Gastrocnemius medialis (tissue), 4 donors: Measurements from ENCODE around the gene ACOT7. TPM values are rescaled to one million over a fixed set of nuclear protein-coding genes. Genes with fewer than 3 reads are reported as not detected.

Experiments
- ATAC-seq, 2 donors: fragments of 150-250 bp; one replicate each; pipeline ENCODE4 v1.9.1; 2016
- DNase-seq, 2 donors: peaks; one replicate each; pipeline ENCODE4 v3.0.0-alpha.2; 2019
- H3K27ac ChIP-seq, 4 donors: fragments of 200-600 bp; sonication (generic); 1 replicate in 1 of 4; 2 replicates in 3 of 4; pipeline ENCODE4 v1.5.1; 2016 to 2018; ENCODE audit warnings: mild to moderate bottlenecking in 2 of 4, moderate library complexity in 1 of 4
- H3K27me3 ChIP-seq, 3 donors: fragments of 200-600 bp; sonication (generic) in 2 of 3; 1 replicate in 1 of 3; 2 replicates in 2 of 3; pipeline versions ENCODE4 v1.5.1 to v1.6.0; 2016 to 2019; ENCODE audit warnings: mild to moderate bottlenecking in 1 of 3, moderate library complexity in 1 of 3
- H3K36me3 ChIP-seq, 2 donors: fragments of 200-600 bp; sonication (generic) in 1 of 2; one replicate each; pipeline ENCODE4 v1.5.1; 2017 to 2018
- H3K4me1 ChIP-seq, 2 donors: fragments of 200-600 bp; sonication (generic) in 1 of 2; one replicate each; pipeline ENCODE4 v1.5.1; 2016 to 2017; ENCODE audit warnings: mild to moderate bottlenecking in 2 of 2
- H3K4me3 ChIP-seq, 4 donors: fragments of 200-600 bp; sonication (generic) in 3 of 4; 1 replicate in 1 of 4; 2 replicates in 3 of 4; pipeline ENCODE4 v1.5.1; 2016 to 2019; ENCODE audit warnings: mild to moderate bottlenecking in 2 of 4
- H3K9me3 ChIP-seq, 3 donors: fragments of 200-600 bp; sonication (generic) in 2 of 3; 1 replicate in 1 of 3; 2 replicates in 2 of 3; pipeline ENCODE4 v1.5.1; 2016 to 2019
- POLR2A ChIP-seq, 2 donors: fragments of 450-650 bp; IDR thresholded peaks; one replicate each; pipeline ENCODE4 v1.6.1; 2017; ENCODE audit warnings: antibody characterized with exemption in 2 of 2, mild to moderate bottlenecking in 2 of 2, moderate library complexity in 2 of 2
- in situ Hi-C, 4 donors: fragments of 200-750 bp; cut with MboI; loops; one replicate each; pipeline versions ENCODE4 v1.15.0 to v1.8.0; 2017; ENCODE audit warnings: low sequenced_read_pairs in 4 of 4
- intact Hi-C: fragments of 100-400 bp; cut with DNase I; formaldehyde crosslinking; loops from one replicate; pipeline ENCODE4 v1.15.1; 2023; ENCODE audit warnings: low total_unique reads
- total RNA-seq, 4 donors: library from RNA; depleted of rRNA; stranded (reverse); fragments of >200 nt; gene quantifications; one replicate each; pipeline versions ENCODE4 v1.1.0 to v1.2.3, GENCODE V29; 2016
- TF ChIP-seq, protein P1 (sequence below), 5 experiments: fragments of 450-650 bp in 3 of 5; fragments of 200-600 bp in 2 of 5; sonication (generic) in 2 of 5; IDR thresholded peaks in 4 of 5; conservative IDR thresholded peaks in 1 of 5; 1 replicate in 4 of 5; 2 replicates in 1 of 5; pipeline ENCODE4 v1.5.1; 2016 to 2019; ENCODE audit warnings: antibody characterized with exemption in 5 of 5, mild to moderate bottlenecking in 3 of 5, moderate library complexity in 3 of 5

Gene ACOT7
- total RNA-seq, 4 donors from 2014 or later, result 1.3 to 5.8 (median 3.2) TPM

DNA sequence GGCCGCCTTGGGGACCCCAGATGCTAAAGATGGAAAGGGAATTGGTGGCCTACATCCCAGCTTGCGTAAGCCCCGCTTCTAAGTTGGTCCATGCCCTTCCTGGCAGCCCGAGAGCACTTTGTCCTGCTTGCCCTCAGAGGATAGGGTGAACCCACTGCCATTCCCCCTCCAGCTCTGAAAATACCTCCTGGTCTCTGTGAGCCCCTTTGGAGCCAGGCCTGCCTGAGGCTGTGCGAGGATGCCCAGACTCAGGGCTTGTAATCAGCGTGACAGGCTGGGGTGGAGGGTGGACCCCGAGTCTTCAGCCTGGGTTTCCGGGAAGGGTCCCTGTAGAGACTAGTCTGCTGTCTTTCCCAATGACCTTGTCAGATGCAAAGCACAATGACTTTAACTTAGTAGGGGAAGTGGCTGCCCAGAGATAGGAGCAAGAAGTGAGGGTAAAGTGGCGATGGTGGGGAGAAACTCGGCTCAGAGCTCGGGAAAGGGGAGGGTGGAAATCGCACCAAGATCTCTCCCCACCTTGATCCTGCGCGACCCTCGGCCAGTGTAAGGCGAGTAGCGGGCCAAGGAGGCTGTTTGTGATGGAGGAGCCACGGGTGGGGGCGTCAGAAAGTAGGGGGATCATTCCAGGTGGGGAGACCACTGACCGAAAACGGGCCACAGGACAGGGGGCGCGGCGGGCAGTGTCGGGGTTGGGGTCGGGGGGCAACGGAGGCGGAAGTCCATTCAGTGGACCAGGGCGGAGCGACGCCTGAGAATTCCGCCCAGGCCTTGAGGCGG is 152.3 kb downstream of the ACOT7 start:
- in situ Hi-C loops (loop anchor here in 3 of 4 donors (10.0 to 25.0 kb wide), 3 partner anchors 104 to 171 kb away; partner anchors contain the start of genes ESPN (in 1 of the 3) and HES2 (in 1 of the 3)), intact Hi-C loops (no loop called here)
- Histone ChIP-seq H3K4me3 (no peak overlapping the region), H3K36me3 (no peaks in the 10 kb centered on the region), H3K27me3 (peaks cover 44 to 61% (median 56%) of the 10 kb centered on the region in 3 donors), H3K4me1 (peaks cover 3 to 8% of the 10 kb centered on the region in 2 donors), H3K9me3 (no peaks in the 10 kb centered on the region), H3K27ac (no peak overlapping the region)
- TF ChIP-seq POLR2A (IDR thresholded peaks at IDR 0.05), result no peak
- TF ChIP-seq, protein P1, sequence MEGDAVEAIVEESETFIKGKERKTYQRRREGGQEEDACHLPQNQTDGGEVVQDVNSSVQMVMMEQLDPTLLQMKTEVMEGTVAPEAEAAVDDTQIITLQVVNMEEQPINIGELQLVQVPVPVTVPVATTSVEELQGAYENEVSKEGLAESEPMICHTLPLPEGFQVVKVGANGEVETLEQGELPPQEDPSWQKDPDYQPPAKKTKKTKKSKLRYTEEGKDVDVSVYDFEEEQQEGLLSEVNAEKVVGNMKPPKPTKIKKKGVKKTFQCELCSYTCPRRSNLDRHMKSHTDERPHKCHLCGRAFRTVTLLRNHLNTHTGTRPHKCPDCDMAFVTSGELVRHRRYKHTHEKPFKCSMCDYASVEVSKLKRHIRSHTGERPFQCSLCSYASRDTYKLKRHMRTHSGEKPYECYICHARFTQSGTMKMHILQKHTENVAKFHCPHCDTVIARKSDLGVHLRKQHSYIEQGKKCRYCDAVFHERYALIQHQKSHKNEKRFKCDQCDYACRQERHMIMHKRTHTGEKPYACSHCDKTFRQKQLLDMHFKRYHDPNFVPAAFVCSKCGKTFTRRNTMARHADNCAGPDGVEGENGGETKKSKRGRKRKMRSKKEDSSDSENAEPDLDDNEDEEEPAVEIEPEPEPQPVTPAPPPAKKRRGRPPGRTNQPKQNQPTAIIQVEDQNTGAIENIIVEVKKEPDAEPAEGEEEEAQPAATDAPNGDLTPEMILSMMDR (IDR thresholded peaks at IDR 0.05 in 4 of 5, conservative IDR thresholded peaks at IDR 0.05 in 1 of 5), result no peak
- no peak for DNase-seq
- no peak for ATAC-seq

DNA sequence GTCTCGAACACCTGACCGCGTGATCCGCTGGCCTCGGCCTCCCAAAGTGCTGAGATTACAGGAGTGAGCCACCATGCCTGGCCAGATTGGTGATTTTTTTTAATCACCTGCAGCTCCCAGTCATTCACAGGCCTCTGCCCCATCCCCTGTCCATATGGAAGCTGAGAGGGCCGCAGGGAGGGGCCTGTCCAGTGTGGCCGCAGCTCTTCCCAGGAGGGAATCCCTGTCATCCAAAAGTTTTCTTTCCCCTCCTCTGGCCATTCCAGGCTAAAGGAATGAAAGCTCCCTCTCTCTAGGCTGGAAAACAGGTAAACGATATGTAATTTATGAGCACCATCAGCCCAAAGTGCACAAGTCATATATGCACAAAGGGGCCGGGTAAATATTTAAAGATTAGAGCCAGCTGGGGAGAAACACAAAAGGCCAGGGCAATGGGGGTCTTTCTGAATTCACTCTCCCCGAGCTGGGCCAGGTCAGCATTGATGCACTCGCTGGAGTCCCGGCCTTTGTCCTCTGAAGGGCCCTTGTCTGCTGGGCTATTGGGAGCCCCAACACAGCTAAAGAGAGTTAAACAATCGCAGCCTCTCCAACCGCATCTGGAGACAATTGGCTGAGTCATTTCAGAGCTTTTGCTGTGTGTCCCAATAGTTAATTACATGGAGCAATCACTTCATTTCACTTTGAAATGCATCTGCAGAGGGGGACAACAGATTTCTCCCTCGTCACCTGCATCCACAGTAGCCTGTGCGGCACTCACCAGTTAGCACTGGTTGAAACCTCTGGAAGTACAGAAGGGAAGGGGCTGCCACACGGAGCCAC is 153.4 kb downstream of the ACOT7 start:
- no peak for DNase-seq
- peaks cover 39 to 50% (median 44%) of the 10 kb centered on the region in 3 donors for H3K27me3 ChIP-seq
- H3K36me3 ChIP-seq, result no peaks in the 10 kb centered on the region
- no peak for ATAC-seq
- H3K9me3 ChIP-seq, result no peaks in the 10 kb centered on the region
- intact Hi-C loops (loop anchor here (5.0 kb wide), 1 partner anchor 312 kb away; the partner anchor contains the start of gene NOL9), in situ Hi-C loops (loop anchor here in 3 of 4 donors (10.0 to 25.0 kb wide), 3 partner anchors 105 to 172 kb away; partner anchors contain the start of genes ESPN (in 1 of the 3) and HES2 (in 1 of the 3))
- no peak overlapping the region for H3K27ac ChIP-seq
- peaks cover 3 to 9% of the 10 kb centered on the region in 2 donors for H3K4me1 ChIP-seq
- TF ChIP-seq, protein P1 (IDR thresholded peaks at IDR 0.05 in 4 of 5, conservative IDR thresholded peaks at IDR 0.05 in 1 of 5), result no peak
- TF ChIP-seq POLR2A (IDR thresholded peaks at IDR 0.05), result no peak
- H3K4me3 ChIP-seq, result no peak overlapping the region

DNA sequence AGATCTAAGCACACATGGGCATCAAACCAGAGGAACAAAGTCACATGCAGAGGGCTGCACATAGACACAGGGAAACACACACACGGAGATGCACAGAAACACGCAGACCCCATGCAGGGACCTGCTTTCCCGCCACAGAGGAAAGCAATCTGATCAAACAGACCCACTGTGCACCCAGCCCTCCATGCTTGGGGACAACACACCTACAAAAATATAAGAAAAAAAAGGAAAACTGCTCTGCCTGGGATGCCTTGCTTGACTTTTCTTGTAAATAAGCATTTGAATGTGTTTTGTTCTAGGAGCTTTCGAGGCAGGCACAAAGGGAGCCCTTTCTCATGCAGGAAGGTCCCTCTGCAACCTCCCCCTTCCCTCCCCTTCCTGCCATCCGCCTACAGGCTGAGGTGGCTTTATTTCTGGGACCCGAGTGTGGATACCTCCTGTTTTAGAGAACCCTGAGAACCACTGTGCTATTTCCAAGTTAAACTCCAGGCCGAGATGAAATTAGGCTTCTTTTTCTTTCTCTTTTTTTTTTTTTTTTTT is 154.3 kb downstream of the ACOT7 start:
- Histone ChIP-seq H3K27me3 (peaks cover 38 to 46% (median 39%) of the 10 kb centered on the region in 3 donors), H3K9me3 (no peaks in the 10 kb centered on the region), H3K27ac (no peak overlapping the region), H3K36me3 (no peaks in the 10 kb centered on the region), H3K4me1 (peaks cover 11 to 18% of the 10 kb centered on the region in 2 donors), H3K4me3 (no peak overlapping the region)
- TF ChIP-seq, protein P1 (IDR thresholded peaks at IDR 0.05 in 4 of 5, conservative IDR thresholded peaks at IDR 0.05 in 1 of 5), result no peak
- no peak for TF ChIP-seq POLR2A (IDR thresholded peaks at IDR 0.05)
- in situ Hi-C loops, result loop anchor here in 1 of 4 donors (25.0 kb wide), 1 partner anchor 173 kb away; the partner anchor contains the start of genes ESPN and HES2
- DNase-seq (no peak), ATAC-seq (no peak)
- intact Hi-C loops, result loop anchor here (5.0 kb wide), 1 partner anchor 313 kb away; the partner anchor contains the start of gene NOL9

DNA sequence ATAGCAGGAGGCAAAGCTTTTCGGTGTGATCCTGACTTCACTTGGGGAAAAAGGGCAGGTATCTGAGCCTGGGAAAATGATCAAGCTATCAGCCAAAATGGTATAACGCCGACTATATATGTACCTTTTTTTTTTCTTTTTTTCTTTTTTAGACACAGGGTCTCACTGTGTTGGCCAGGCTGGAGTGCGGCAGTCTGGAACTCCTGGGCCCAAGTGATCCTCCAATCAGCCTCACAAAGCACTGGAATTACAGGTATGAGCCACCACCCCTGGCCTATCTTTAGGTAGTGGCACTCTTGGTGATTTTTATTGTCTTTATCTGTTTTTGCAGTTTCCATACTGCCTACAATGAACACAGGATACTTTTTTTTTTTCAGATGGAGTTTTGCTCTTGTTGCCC is 156.5 kb downstream of the ACOT7 start:
- TF ChIP-seq POLR2A (IDR thresholded peaks at IDR 0.05), result no peak
- TF ChIP-seq, protein P1 (IDR thresholded peaks at IDR 0.05 in 4 of 5, conservative IDR thresholded peaks at IDR 0.05 in 1 of 5), result no peak

More for the DNA sequence above, 156.5 kb downstream of the ACOT7 start:
- Histone ChIP-seq H3K9me3 (no peaks in the 10 kb centered on the region), H3K4me1 (peaks cover 15 to 19% of the 10 kb centered on the region in 2 donors), H3K27ac (no peak overlapping the region), H3K4me3 (no peak overlapping the region), H3K36me3 (peaks cover 0 to 2% of the 10 kb centered on the region in 2 donors), H3K27me3 (peaks cover 18 to 24% (median 23%) of the 10 kb centered on the region in 3 donors)
- no peak for ATAC-seq
- no peak for DNase-seq
- in situ Hi-C loops (loop anchor here in 1 of 4 donors (25.0 kb wide), 1 partner anchor 175 kb away; the partner anchor contains the start of genes ESPN and HES2), intact Hi-C loops (loop anchor here (2.0 to 5.0 kb wide), 2 partner anchors 38 to 315 kb away; partner anchors contain the start of genes NOL9 and RPL22)
